ENCODE results near the gene ZBTB22. TPM values are rescaled to one million over a fixed set of nuclear protein-coding genes. Genes with fewer than 3 reads are reported as not detected.

Gene ZBTB22
- polyA plus RNA-seq, 1 donor from 2014 or later: 16.5 TPM

DNA sequence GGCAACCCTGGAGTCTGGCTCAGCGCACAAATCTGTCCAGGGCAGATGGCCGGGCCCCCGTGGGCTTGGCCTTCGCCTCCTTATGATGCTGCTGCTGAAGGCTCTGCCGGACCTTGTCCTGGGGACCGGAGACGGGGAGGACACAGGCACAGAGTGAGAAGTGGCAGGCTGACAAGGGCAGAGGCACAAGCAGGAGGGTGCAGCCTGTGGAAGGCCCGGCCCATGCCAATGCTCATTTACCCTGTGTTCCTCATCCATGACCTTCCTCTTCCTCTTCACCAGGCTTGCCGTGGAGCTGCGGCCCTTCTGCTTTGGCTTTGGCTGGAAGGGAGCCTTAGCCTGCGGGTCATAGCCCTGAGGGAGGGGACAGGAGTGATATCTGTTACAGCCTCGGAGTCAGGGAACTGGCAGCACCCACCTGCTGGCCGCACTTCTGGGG, 38.3 kb downstream of the ZBTB22 start:
- H3K4me2 ChIP-seq (ENCODE audit: low read length): no peak overlapping the region
- no peak overlapping the region for H2AFZ ChIP-seq (ENCODE audit: low read depth, low read length)
- H3K4me3 ChIP-seq (ENCODE audit: low read length): no peak overlapping the region
- no peaks in the 10 kb centered on the region for H3K9me3 ChIP-seq (ENCODE audit: low read length)
- no peaks in the 10 kb centered on the region for H4K20me1 ChIP-seq (ENCODE audit: insufficient read depth)
- no peaks in the 10 kb centered on the region for H3K79me2 ChIP-seq (replicated peaks; ENCODE audit: insufficient read depth, low read length)
- H3K27ac ChIP-seq (ENCODE audit: low read length): no peak overlapping the region
- TF ChIP-seq TAF1 (IDR thresholded peaks at IDR 0.05; ENCODE audit: low read depth) (no peak), POLR2AphosphoS5 (IDR thresholded peaks at IDR 0.05) (no peak), MXI1 (conservative IDR thresholded peaks at IDR 0.05; ENCODE audit: poor library complexity, severe bottlenecking) (no peak), EP300 (conservative IDR thresholded peaks at IDR 0.05; ENCODE audit: poor library complexity, severe bottlenecking) (no peak), EZH2 (IDR thresholded peaks at IDR 0.05; ENCODE audit: borderline replicate concordance, insufficient read depth, low read length, poor library complexity, severe bottlenecking) (no peak), SMC3 (conservative IDR thresholded peaks at IDR 0.05; ENCODE audit: poor library complexity) (no peak), RAD21 (conservative IDR thresholded peaks at IDR 0.05) (no peak)
- TF ChIP-seq, protein P1, sequence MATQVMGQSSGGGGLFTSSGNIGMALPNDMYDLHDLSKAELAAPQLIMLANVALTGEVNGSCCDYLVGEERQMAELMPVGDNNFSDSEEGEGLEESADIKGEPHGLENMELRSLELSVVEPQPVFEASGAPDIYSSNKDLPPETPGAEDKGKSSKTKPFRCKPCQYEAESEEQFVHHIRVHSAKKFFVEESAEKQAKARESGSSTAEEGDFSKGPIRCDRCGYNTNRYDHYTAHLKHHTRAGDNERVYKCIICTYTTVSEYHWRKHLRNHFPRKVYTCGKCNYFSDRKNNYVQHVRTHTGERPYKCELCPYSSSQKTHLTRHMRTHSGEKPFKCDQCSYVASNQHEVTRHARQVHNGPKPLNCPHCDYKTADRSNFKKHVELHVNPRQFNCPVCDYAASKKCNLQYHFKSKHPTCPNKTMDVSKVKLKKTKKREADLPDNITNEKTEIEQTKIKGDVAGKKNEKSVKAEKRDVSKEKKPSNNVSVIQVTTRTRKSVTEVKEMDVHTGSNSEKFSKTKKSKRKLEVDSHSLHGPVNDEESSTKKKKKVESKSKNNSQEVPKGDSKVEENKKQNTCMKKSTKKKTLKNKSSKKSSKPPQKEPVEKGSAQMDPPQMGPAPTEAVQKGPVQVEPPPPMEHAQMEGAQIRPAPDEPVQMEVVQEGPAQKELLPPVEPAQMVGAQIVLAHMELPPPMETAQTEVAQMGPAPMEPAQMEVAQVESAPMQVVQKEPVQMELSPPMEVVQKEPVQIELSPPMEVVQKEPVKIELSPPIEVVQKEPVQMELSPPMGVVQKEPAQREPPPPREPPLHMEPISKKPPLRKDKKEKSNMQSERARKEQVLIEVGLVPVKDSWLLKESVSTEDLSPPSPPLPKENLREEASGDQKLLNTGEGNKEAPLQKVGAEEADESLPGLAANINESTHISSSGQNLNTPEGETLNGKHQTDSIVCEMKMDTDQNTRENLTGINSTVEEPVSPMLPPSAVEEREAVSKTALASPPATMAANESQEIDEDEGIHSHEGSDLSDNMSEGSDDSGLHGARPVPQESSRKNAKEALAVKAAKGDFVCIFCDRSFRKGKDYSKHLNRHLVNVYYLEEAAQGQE (IDR thresholded peaks at IDR 0.05; ENCODE audit: borderline replicate concordance): no peak
- TF ChIP-seq, protein P2, sequence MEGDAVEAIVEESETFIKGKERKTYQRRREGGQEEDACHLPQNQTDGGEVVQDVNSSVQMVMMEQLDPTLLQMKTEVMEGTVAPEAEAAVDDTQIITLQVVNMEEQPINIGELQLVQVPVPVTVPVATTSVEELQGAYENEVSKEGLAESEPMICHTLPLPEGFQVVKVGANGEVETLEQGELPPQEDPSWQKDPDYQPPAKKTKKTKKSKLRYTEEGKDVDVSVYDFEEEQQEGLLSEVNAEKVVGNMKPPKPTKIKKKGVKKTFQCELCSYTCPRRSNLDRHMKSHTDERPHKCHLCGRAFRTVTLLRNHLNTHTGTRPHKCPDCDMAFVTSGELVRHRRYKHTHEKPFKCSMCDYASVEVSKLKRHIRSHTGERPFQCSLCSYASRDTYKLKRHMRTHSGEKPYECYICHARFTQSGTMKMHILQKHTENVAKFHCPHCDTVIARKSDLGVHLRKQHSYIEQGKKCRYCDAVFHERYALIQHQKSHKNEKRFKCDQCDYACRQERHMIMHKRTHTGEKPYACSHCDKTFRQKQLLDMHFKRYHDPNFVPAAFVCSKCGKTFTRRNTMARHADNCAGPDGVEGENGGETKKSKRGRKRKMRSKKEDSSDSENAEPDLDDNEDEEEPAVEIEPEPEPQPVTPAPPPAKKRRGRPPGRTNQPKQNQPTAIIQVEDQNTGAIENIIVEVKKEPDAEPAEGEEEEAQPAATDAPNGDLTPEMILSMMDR (IDR thresholded peaks at IDR 0.05; ENCODE audit: poor library complexity, severe bottlenecking): no peak
- no peak overlapping the region for H3K9ac ChIP-seq (ENCODE audit: low read length)
- H3K27me3 ChIP-seq (ENCODE audit: insufficient read depth, low read depth, low read length): no peaks in the 10 kb centered on the region
- no peaks in the 10 kb centered on the region for H3F3A ChIP-seq (ENCODE audit: insufficient read depth, low read length, poor library complexity, severe bottlenecking)
- H3K36me3 ChIP-seq (ENCODE audit: insufficient read depth, low read length): no peaks in the 10 kb centered on the region
- no peaks in the 10 kb centered on the region for H3K9me2 ChIP-seq (ENCODE audit: insufficient read depth, low read length)

DNA sequence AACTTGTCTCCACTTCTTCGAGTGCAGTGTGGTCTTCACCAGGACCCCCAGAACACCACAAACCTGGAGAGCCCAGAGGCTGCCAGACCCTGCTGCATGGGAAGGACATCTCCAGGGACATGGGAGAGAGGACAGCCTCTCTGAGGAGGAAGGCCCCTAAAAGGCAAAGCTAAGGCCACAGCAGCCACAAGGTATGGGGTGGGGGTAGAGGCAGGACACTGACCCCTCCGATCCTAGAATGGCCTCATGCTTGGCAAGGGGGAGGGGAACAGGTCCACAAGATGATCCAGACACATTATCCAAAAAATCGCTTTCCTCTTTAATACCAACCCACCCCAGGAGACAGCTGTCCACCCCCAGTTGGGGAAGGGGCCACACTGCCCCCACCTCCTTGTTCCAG, 38.7 kb downstream of the ZBTB22 start:
- H3K9ac ChIP-seq (ENCODE audit: low read length): no peak overlapping the region
- no peaks in the 10 kb centered on the region for H3K9me3 ChIP-seq (ENCODE audit: low read length)
- H3K4me2 ChIP-seq (ENCODE audit: low read length): no peak overlapping the region
- H3F3A ChIP-seq (ENCODE audit: insufficient read depth, low read length, poor library complexity, severe bottlenecking): no peaks in the 10 kb centered on the region
- H3K4me3 ChIP-seq (ENCODE audit: low read length): no peak overlapping the region
- H4K20me1 ChIP-seq (ENCODE audit: insufficient read depth): no peaks in the 10 kb centered on the region
- peaks cover under 1% of the 10 kb centered on the region for H3K79me2 ChIP-seq (replicated peaks; ENCODE audit: insufficient read depth, low read length)
- no peak overlapping the region for H3K27ac ChIP-seq (ENCODE audit: low read length)
- no peaks in the 10 kb centered on the region for H3K36me3 ChIP-seq (ENCODE audit: insufficient read depth, low read length)
- H2AFZ ChIP-seq (ENCODE audit: low read depth, low read length): no peak overlapping the region
- TF ChIP-seq SMC3 (conservative IDR thresholded peaks at IDR 0.05; ENCODE audit: poor library complexity) (no peak), MXI1 (conservative IDR thresholded peaks at IDR 0.05; ENCODE audit: poor library complexity, severe bottlenecking) (no peak), EP300 (conservative IDR thresholded peaks at IDR 0.05; ENCODE audit: poor library complexity, severe bottlenecking) (no peak), EZH2 (IDR thresholded peaks at IDR 0.05; ENCODE audit: borderline replicate concordance, insufficient read depth, low read length, poor library complexity, severe bottlenecking) (no peak), RAD21 (conservative IDR thresholded peaks at IDR 0.05) (no peak), POLR2AphosphoS5 (IDR thresholded peaks at IDR 0.05) (no peak), TAF1 (IDR thresholded peaks at IDR 0.05; ENCODE audit: low read depth) (no peak)
- TF ChIP-seq, protein P2 (IDR thresholded peaks at IDR 0.05; ENCODE audit: poor library complexity, severe bottlenecking): no peak
- TF ChIP-seq, protein P1 (IDR thresholded peaks at IDR 0.05; ENCODE audit: borderline replicate concordance): no peak
- H3K9me2 ChIP-seq (ENCODE audit: insufficient read depth, low read length): no peaks in the 10 kb centered on the region
- no peaks in the 10 kb centered on the region for H3K27me3 ChIP-seq (ENCODE audit: insufficient read depth, low read depth, low read length)
